GM12878 (cell line): ENCODE data around the gene SENP1. TPM values are rescaled to one million over a fixed set of nuclear protein-coding genes. Genes with fewer than 3 reads are reported as not detected.

Experiments
- ATAC-seq: fragments of 200-7000 bp; cut with Tn5 transposase; 3 replicates; pipeline ENCODE4 v1.9.1; 2020; ENCODE audit warnings: mild to moderate bottlenecking, moderate library complexity
- BruUV-seq: library from RNA; stranded (reverse); fragments of 400-500 nt; replicated peaks from 2 replicates; lab custom pipeline; 2021; lab: Mats Ljungman, UMichigan
- CTCF ChIA-PET: fragments of 300-600 bp; sonication (Branson Sonifier 250); formaldehyde crosslinking; extraction: SDS; loops from one replicate; lab custom pipeline; 2021; ENCODE audit warnings: inconsistent platforms; lab: Yijun Ruan, JAX
- POLR2A ChIA-PET: fragments of 350-600 bp; formaldehyde crosslinking; extraction: SDS; loops from one replicate; lab custom pipeline; 2021; ENCODE audit warnings: inconsistent platforms; lab: Charles Lee
- RAD21 ChIA-PET: fragments of 300-600 bp; sonication (Branson Sonifier 250); formaldehyde crosslinking; loops from one replicate; lab custom pipeline; 2023; ENCODE audit warnings: antibody characterized with exemption; ENCODE audit not compliant: unreplicated experiment; lab: Charles Lee
- SMC1A ChIA-PET: fragments of 300-600 bp; sonication (Branson Sonifier 250); formaldehyde crosslinking; loops from one replicate; lab custom pipeline; 2023; ENCODE audit not compliant: unreplicated experiment, uncharacterized antibody; lab: Charles Lee
- DNase-seq: peaks from one replicate; pipeline ENCODE4 v3.0.0-alpha.2; 2011; ENCODE audit warnings: low read depth, low spot score
- FAIRE-seq: peaks from 3 replicates; lab custom pipeline; 2011; peaks lifted over from hg19 to GRCh38; lab: Jason Lieb, UNC
- H2AFZ ChIP-seq: 2 replicates; pipeline ENCODE4 v1.6.0; 2011; ENCODE audit warnings: low read depth, low read length, control low read depth; ENCODE audit not compliant: control insufficient read depth
- H3K27ac ChIP-seq: 2 replicates; pipeline ENCODE4 v1.5.1; 2011; ENCODE audit warnings: control low read depth; ENCODE audit not compliant: control insufficient read depth, insufficient read depth
- H3K27me3 ChIP-seq, 2 experiments: replicated peaks in 1 of 2; 2 replicates each; pipeline versions ENCODE4 v1.6.0 to v1.6.1; 2011; ENCODE audit warnings: low read length in 1 of 2; ENCODE audit not compliant: control insufficient read depth in 2 of 2, insufficient read depth in 2 of 2
- H3K36me3 ChIP-seq, 2 experiments: 2 replicates each; pipeline ENCODE4 v1.5.1; 2011; ENCODE audit warnings: low read length in 1 of 2; ENCODE audit not compliant: control insufficient read depth in 2 of 2, insufficient read depth in 2 of 2
- H3K4me1 ChIP-seq: 2 replicates; pipeline ENCODE4 v1.6.1; 2011; ENCODE audit warnings: mild to moderate bottlenecking, low read length, moderate library complexity, mixed read lengths; ENCODE audit not compliant: control insufficient read depth, insufficient read depth
- H3K4me2 ChIP-seq: 2 replicates; pipeline ENCODE4 v1.6.0; 2011; ENCODE audit warnings: control low read depth; ENCODE audit not compliant: control insufficient read depth, insufficient read depth
- H3K4me3 ChIP-seq: fragments of 200-600 bp; sonication (generic); 2 replicates; pipeline ENCODE4 v1.5.1; 2016
- H3K79me2 ChIP-seq: 2 replicates; pipeline ENCODE4 v1.6.0; 2011; ENCODE audit warnings: low read length; ENCODE audit not compliant: control insufficient read depth, insufficient read depth
- H3K9ac ChIP-seq: 2 replicates; pipeline ENCODE4 v1.8.0; 2011; ENCODE audit warnings: low read length, control low read depth, mixed read lengths; ENCODE audit not compliant: control insufficient read depth, insufficient read depth
- H3K9me3 ChIP-seq: replicated peaks from 3 replicates; pipeline ENCODE4 v1.5.1; 2011; ENCODE audit warnings: mild to moderate bottlenecking, low read length; ENCODE audit not compliant: control insufficient read depth, insufficient read depth
- H4K20me1 ChIP-seq: 2 replicates; pipeline ENCODE4 v1.6.0; 2011; ENCODE audit not compliant: control insufficient read depth, insufficient read depth
- BCL3 ChIP-seq: IDR thresholded peaks from 2 replicates; pipeline ENCODE4 v1.6.1; 2011; ENCODE audit warnings: borderline replicate concordance, low read depth, mild to moderate bottlenecking, moderate library complexity, low read length; ENCODE audit not compliant: insufficient read depth, poor library complexity, severe bottlenecking
- EED ChIP-seq: sonication (generic); IDR thresholded peaks from 2 replicates; pipeline ENCODE4 v1.6.1; 2016; ENCODE audit warnings: antibody characterized with exemption, low read depth
- ELK1 ChIP-seq: IDR thresholded peaks from 2 replicates; pipeline ENCODE4 v1.6.1; 2012; ENCODE audit warnings: low read depth, low read length, improper control_type of control experiment
- HDAC2 ChIP-seq: fragments of 200-600 bp; sonication (generic); IDR thresholded peaks from 2 replicates; pipeline ENCODE4 v1.6.1; 2017
- IRF4 ChIP-seq: IDR thresholded peaks from 2 replicates; pipeline ENCODE4 v1.6.1; 2011; ENCODE audit warnings: low read depth, low read length
- JUND ChIP-seq: IDR thresholded peaks from 2 replicates; pipeline ENCODE4 v1.6.1; 2012; ENCODE audit warnings: low read depth, mild to moderate bottlenecking, low read length, improper control_type of control experiment, moderate library complexity
- KAT2A ChIP-seq: conservative IDR thresholded peaks from 2 replicates; pipeline ENCODE4 v1.6.1; 2011; ENCODE audit warnings: low read depth, low read length; ENCODE audit not compliant: control insufficient read depth
- MTA2 ChIP-seq: fragments of 450-650 bp; IDR thresholded peaks from 2 replicates; pipeline ENCODE4 v1.6.1; 2016; ENCODE audit warnings: low read depth, mild to moderate bottlenecking, moderate library complexity
- NKRF ChIP-seq: fragments of 450-650 bp; conservative IDR thresholded peaks from 2 replicates; pipeline ENCODE4 v1.6.1; 2017; ENCODE audit warnings: mild to moderate bottlenecking, moderate library complexity
- SMAD5 ChIP-seq: IDR thresholded peaks from 2 replicates; pipeline ENCODE4 v1.6.1; 2016; ENCODE audit warnings: antibody characterized with exemption, low read depth
- TAF1 ChIP-seq: IDR thresholded peaks from 2 replicates; pipeline ENCODE4 v1.6.1; 2011; ENCODE audit warnings: mild to moderate bottlenecking, low read depth, low read length, borderline replicate concordance
- TCF12 ChIP-seq: IDR thresholded peaks from 2 replicates; pipeline ENCODE4 v1.6.1; 2011; ENCODE audit warnings: low read depth, mild to moderate bottlenecking, low read length
- YBX1 ChIP-seq: fragments of 450-650 bp; IDR thresholded peaks from 2 replicates; pipeline ENCODE4 v1.6.1; 2016; ENCODE audit warnings: antibody characterized with exemption
- ZBTB33 ChIP-seq: fragments of 450-650 bp; IDR thresholded peaks from 2 replicates; pipeline ENCODE4 v1.6.1; 2017; ENCODE audit warnings: mild to moderate bottlenecking
- ZSCAN29 ChIP-seq: fragments of 450-650 bp; IDR thresholded peaks from 2 replicates; pipeline ENCODE4 v1.6.1; 2017; ENCODE audit warnings: mild to moderate bottlenecking, moderate library complexity
- WGBS: methylation state at CpG from one replicate; pipeline ENCODE4 v1.1.6; 2016; ENCODE audit warnings: low lambda C conversion rate; ENCODE audit not compliant: insufficient replicate concordance, insufficient coverage; ENCODE audit errors: missing lambda C conversion rate; 5-methylcytosine and 5-hydroxymethylcytosine counted together
- in situ Hi-C: fragments of 300-500 bp; cut with MboI; formaldehyde crosslinking; loops from 9 replicates; pipeline ENCODE4 v1.14.3; 2018; ENCODE audit warnings: mixed read lengths
- intact Hi-C: fragments of 100-400 bp; cut with micrococcal nuclease; formaldehyde crosslinking; loops from one replicate; pipeline ENCODE4 v1.14.2; 2022; ENCODE audit not compliant: unreplicated experiment
- polyA plus RNA-seq, 11 experiments: library from polyadenylated mRNA; depleted of rRNA in 4 of 11; unstranded in 6 of 11; stranded (reverse) in 5 of 11; fragments of >200 nt; fragmentation: Nextera tagmentation in 4 of 11; fragmentation: Illumina TruSeq in 1 of 11; extraction: Ambion mirVana in 4 of 11; extraction: Trizol in 1 of 11; gene quantifications; 1 replicate in 1 of 11; 2 replicates in 10 of 11; pipeline versions ENCODE4 v1.2.1 to v1.2.3, GENCODE V29; 2011 to 2016; ENCODE audit warnings: inconsistent platforms in 2 of 11, missing spikeins in 2 of 11, low read depth in 1 of 11
- total RNA-seq, 4 experiments: library from RNA; depleted of rRNA in 3 of 4; stranded (reverse); fragments of >200 nt in 3 of 4; fragmentation: Illumina TruSeq in 1 of 4; extraction: Trizol in 1 of 4; gene quantifications; 2 replicates each; pipeline versions ENCODE4 v1.2.1 to v1.2.3, GENCODE V29; 2013 to 2021

The SENP1 gene
- total and polyA plus RNA-seq, 10 of the 15 experiments (the other 5 are each of a cell fraction or from before 2014, with no cell fraction given): 8.1 to 52.4 (median 26.1) TPM

GRCh38 chr12:48070033-48070432, 35.8 kb downstream of the SENP1 start (continued):
- TF ChIP-seq NKRF: no peak
- no peak for TF ChIP-seq YBX1
- no peak for TF ChIP-seq EED
- TF ChIP-seq MTA2: no peak
- TF ChIP-seq ELK1: no peak
- TF ChIP-seq KAT2A: no peak
- TF ChIP-seq IRF4: no peak
- no peak for TF ChIP-seq ZSCAN29
- TF ChIP-seq, all 136 proteins: peak for 0

- ChIA-PET RAD21 (no interaction called here), POLR2A (interaction anchor here (0.6 to 0.7 kb wide), 2 partner anchors 108 to 1412 kb away, joined by 4 to 5 read pairs; no protein-coding TSS in a partner anchor), CTCF (interaction anchor here (1.0 kb wide), 1 partner anchor 549 kb away, joined by 3 read pairs; no protein-coding TSS in a partner anchor), SMC1A (interaction anchor here (1.1 kb wide), 1 partner anchor 22 kb away, joined by 4 read pairs; no protein-coding TSS in a partner anchor)
- no peak overlapping the region for H3K4me3 ChIP-seq
- DNase-seq (no peak), FAIRE-seq (no peak), ATAC-seq (0 out of 3 replicates have a peak, but pooled peaks have one; percentile 19)
- H3K79me2 ChIP-seq: no peaks in the 10 kb centered on the region
- no peaks in the 10 kb centered on the region for H3K27me3 ChIP-seq
- H4K20me1 ChIP-seq: no peaks in the 10 kb centered on the region
- no peaks in the 10 kb centered on the region for H3K4me1 ChIP-seq
- peaks cover 0 to 34% of the 10 kb centered on the region in 2 experiments for H3K36me3 ChIP-seq
- no peak overlapping the region for H3K4me2 ChIP-seq
- WGBS: 63% methylated on average over 1 of the region's 1 CpG
- no TSS peak for BruUV-seq
- H3K9me3 ChIP-seq: no peaks in the 10 kb centered on the region
- H3K9ac ChIP-seq: no peak overlapping the region
- H3K27ac ChIP-seq: no peak overlapping the region
- H2AFZ ChIP-seq: no peak overlapping the region
- intact Hi-C loops: no loop called here
- in situ Hi-C loops: no loop called here
- TF ChIP-seq HDAC2: no peak
- TF ChIP-seq BCL3: no peak
- no peak for TF ChIP-seq TCF12
- no peak for TF ChIP-seq SMAD5
- no peak for TF ChIP-seq TAF1
- no peak for TF ChIP-seq ZBTB33
- TF ChIP-seq JUND: no peak
These were observed 36.6 kb downstream of the SENP1 start for GRCh38 chr12:48069241-48069640.
